Measurements from ENCODE around the gene CAVIN4.

The CAVIN4 gene

GRCh38 chr9:100591639-100592412 lies 13.9 kb downstream of the CAVIN4 start:
- no peak for DNase-seq

GRCh38 chr9:100595391-100596199 lies 17.7 kb downstream of the CAVIN4 start:
- peak; percentile 44 for DNase-seq

GRCh38 chr9:100597236-100597635 lies 19.4 kb downstream of the CAVIN4 start:
- no peak for DNase-seq

- peak; percentile 70 for DNase-seq
Measured at GRCh38 chr9:100598641-100599145, 20.8 kb downstream of the CAVIN4 start.

- no peak for DNase-seq
Measured at GRCh38 chr9:100600521-100601079, 22.7 kb downstream of the CAVIN4 start.

- DNase-seq: peak; percentile 57
Measured at GRCh38 chr9:100601216-100601615, 23.3 kb downstream of the CAVIN4 start.

GRCh38 chr9:100602342-100602801 lies 24.5 kb downstream of the CAVIN4 start:
- DNase-seq: peak; percentile 42

- DNase-seq: no peak
Measured at GRCh38 chr9:100605405-100605804, 27.5 kb downstream of the CAVIN4 start.

GRCh38 chr9:100619194-100619593 lies 41.3 kb downstream of the CAVIN4 start:
- no peak for DNase-seq

- no peak for DNase-seq
Measured at GRCh38 chr9:100619665-100620064, 41.8 kb downstream of the CAVIN4 start.

GRCh38 chr9:100623969-100624368 lies 46.1 kb downstream of the CAVIN4 start:
- no peak for DNase-seq

- no peak for DNase-seq
Measured at GRCh38 chr9:100626949-100627348, 49.1 kb downstream of the CAVIN4 start.

GRCh38 chr9:100637787-100638186 lies 59.9 kb downstream of the CAVIN4 start:
- no peak for DNase-seq
